ENCODE results near the gene UCN2.
A peak's percentile ranks its signal among the peaks of the same experiment; 100 is the strongest.

The UCN2 gene, protein sequence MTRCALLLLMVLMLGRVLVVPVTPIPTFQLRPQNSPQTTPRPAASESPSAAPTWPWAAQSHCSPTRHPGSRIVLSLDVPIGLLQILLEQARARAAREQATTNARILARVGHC

GRCh38 chr3:48563382-48563918 lies at the start of gene UCN2:
Gene UCN2, minus strand, starts transcription at chr3:48563781. Its CDS starts 657 bp downstream, at chr3:48563124.
- H3K4me1 Mint-ChIP-seq (ENCODE audit: low read depth): peaks cover 19% of the 10 kb centered on the region
- H3K27me3 Mint-ChIP-seq (ENCODE audit: low read depth): no peaks in the 10 kb centered on the region
- no peaks in the 10 kb centered on the region for H3K36me3 Mint-ChIP-seq (ENCODE audit: low read depth)
- no peaks in the 10 kb centered on the region for H3K9me3 Mint-ChIP-seq
- no peak within 1 kb of the TSS for H3K4me3 Mint-ChIP-seq
- DNase-seq (ENCODE audit: low spot score): no peak
- H3K27ac Mint-ChIP-seq: no peak within 1 kb of the TSS

GRCh38 chr3:48612309-48612708 lies 48.7 kb upstream of the UCN2 start:
- Mint-ChIP-seq H3K27me3 (ENCODE audit: low read depth) (no peaks in the 10 kb centered on the region), H3K4me3 (no peak overlapping the region), H3K4me1 (ENCODE audit: low read depth) (peaks cover 30% of the 10 kb centered on the region), H3K9me3 (peaks cover 8% of the 10 kb centered on the region), H3K36me3 (ENCODE audit: low read depth) (peaks cover 19% of the 10 kb centered on the region), H3K27ac (peak overlapping the region; percentile 20)
- DNase-seq (ENCODE audit: low spot score): no peak

DNA sequence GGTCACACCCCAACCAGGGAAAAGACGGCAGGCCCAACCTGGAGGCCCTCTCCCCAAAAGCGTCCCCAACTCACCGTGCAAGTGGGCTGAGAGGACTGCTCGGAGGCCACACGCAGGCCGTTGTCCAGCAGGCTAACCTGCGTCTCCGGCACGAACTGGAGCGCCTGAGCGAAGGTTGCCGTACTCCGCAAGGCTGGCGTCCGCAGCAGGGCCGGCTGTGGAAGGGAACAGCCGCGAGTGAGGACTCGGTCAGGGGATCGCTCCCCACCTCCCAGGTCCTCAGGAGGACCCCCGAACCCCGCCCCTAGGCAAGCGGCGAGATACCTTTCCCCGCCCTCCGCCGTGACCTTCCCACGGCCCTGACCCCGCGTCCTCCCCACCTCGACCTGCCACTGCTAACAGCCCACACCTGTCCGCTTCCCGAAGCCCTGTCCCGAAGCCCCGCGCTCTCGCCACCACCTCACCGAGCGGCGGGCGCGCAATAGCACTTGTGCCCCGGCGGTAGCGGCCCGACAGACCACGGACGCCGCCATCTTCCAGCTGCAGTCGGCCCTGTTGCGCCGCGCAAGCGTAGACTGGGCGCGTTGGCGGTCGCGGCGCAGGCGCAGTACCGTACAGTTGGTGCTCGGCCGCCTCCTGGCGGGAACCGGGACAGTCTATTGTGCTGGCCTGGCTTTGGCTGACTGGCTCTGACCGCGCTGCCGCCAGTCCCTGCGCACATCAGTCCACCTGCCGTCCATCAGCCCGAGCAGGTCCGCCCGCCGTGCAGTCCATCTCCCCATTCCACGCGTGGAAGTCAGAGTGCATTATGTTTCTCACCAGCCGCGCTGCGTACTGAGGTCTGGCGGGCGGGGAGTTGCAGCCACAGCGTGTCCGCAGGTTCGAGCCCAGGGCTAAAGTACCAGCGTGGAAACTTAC lies 45.8 kb upstream of the UCN2 start, which contains the start of gene UQCRC1:
Gene UQCRC1 (minus strand): TSS at position 559 of the 918 bp plus-strand sequence. CDS start 26 bp downstream, at position 533.
- peaks cover 30% of the 10 kb centered on the region for H3K4me1 Mint-ChIP-seq (ENCODE audit: low read depth)
- DNase-seq (ENCODE audit: low spot score): peak; percentile 95
- H3K27ac Mint-ChIP-seq: peak within 1 kb of the TSS; percentile 98
- H3K27me3 Mint-ChIP-seq (ENCODE audit: low read depth): no peaks in the 10 kb centered on the region
- H3K9me3 Mint-ChIP-seq: no peaks in the 10 kb centered on the region
- peak within 1 kb of the TSS; percentile 99 for H3K4me3 Mint-ChIP-seq
- peaks cover 34% of the 10 kb centered on the region for H3K36me3 Mint-ChIP-seq (ENCODE audit: low read depth)

DNA sequence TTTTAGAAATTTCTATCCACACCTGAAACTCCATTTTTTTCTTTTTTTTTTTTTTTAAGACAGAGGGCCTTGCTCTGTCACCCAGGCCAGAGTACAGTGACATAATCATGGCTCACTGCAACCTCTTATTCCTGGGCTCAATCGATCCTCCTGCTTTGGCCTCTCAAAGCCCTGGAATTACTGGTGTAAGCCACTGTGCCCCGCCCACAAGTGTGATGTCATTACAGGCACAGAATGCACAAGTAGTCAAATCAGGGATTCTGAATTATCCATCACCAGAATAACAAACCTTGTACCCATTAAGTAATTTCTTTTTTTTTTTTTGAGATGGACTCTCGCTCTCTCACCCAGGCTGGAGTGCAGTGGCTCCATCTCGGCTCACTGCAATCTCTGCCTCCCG lies 43.9 kb upstream of the UCN2 start:
- no peaks in the 10 kb centered on the region for H3K27me3 Mint-ChIP-seq (ENCODE audit: low read depth)
- H3K9me3 Mint-ChIP-seq: no peaks in the 10 kb centered on the region
- H3K36me3 Mint-ChIP-seq (ENCODE audit: low read depth): peaks cover 42% of the 10 kb centered on the region
- H3K4me1 Mint-ChIP-seq (ENCODE audit: low read depth): peaks cover 21% of the 10 kb centered on the region
- no peak overlapping the region for H3K4me3 Mint-ChIP-seq
- DNase-seq (ENCODE audit: low spot score): peak; percentile 15
- H3K27ac Mint-ChIP-seq: no peak overlapping the region

DNA sequence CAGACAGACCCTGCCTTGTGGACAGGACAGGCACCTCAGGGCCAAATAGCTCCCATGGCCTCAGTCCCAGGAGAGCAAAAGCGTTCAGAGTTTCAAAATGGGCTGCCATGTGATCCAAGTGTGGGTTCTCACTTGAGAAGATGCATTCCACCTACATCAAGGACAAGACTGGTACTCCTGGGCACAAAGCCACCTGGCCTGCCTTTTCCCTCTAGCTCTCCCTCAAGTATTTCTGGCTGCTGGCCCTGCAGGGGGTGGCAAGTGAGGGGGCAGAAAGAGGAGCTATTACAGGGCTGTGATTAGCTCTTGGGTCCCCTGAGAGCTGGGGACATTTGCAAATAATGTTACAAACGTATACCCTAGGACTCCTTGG lies 38.0 kb upstream of the UCN2 start:
- DNase-seq (ENCODE audit: low spot score): no peak
- H3K9me3 Mint-ChIP-seq: no peaks in the 10 kb centered on the region
- no peak overlapping the region for H3K4me3 Mint-ChIP-seq
- H3K4me1 Mint-ChIP-seq (ENCODE audit: low read depth): no peaks in the 10 kb centered on the region
- no peak overlapping the region for H3K27ac Mint-ChIP-seq
- H3K36me3 Mint-ChIP-seq (ENCODE audit: low read depth): peaks cover 42% of the 10 kb centered on the region
- no peaks in the 10 kb centered on the region for H3K27me3 Mint-ChIP-seq (ENCODE audit: low read depth)

GRCh38 chr3:48600711-48601621 lies 37.4 kb upstream of the UCN2 start:
- Mint-ChIP-seq H3K27ac (no peak overlapping the region), H3K36me3 (ENCODE audit: low read depth) (peaks cover 40% of the 10 kb centered on the region), H3K27me3 (ENCODE audit: low read depth) (peaks cover 3% of the 10 kb centered on the region), H3K4me1 (ENCODE audit: low read depth) (no peaks in the 10 kb centered on the region), H3K4me3 (no peak overlapping the region), H3K9me3 (no peaks in the 10 kb centered on the region)
- DNase-seq (ENCODE audit: low spot score): no peak

DNA sequence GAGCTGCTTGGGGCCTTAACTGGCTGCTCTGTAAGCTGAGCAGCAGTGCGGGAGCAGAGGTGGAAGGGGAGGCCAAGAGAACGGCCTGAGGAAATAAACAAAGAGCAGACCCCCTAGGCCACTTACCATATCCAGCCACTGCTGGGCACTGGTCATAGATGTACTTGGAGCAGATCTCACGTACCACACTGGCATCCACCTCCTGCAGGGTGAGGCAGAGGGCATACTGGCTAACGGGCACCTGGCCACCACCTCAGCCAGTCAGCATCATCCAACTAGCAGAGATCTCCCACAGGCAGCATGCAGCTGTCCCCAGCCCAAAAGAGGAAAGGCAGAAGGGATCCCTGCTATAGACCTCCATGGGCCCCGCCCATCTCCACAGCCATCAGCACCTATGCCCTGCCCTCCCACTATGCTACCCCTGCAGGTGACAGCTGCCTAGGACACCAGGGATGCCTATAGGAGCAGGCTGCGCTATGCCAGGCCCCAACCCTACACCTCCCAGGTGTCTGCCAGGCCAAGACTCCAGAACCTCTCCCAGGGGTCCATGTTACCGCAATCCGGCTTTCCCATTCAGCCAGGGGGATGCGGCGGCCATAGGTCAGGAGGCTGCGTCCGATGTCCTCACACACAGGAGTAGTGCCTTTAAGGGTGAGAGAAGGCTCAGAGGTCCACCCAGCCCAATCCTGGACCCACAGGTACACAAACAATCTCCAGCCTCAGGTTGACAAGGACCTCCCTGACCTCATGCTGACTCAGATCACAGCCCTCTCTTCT lies 36.1 kb upstream of the UCN2 start:
- Mint-ChIP-seq H3K4me1 (ENCODE audit: low read depth) (no peaks in the 10 kb centered on the region), H3K36me3 (ENCODE audit: low read depth) (peaks cover 30% of the 10 kb centered on the region), H3K9me3 (no peaks in the 10 kb centered on the region), H3K27ac (no peak overlapping the region), H3K4me3 (no peak overlapping the region), H3K27me3 (ENCODE audit: low read depth) (peaks cover 5% of the 10 kb centered on the region)
- no peak for DNase-seq (ENCODE audit: low spot score)

DNA sequence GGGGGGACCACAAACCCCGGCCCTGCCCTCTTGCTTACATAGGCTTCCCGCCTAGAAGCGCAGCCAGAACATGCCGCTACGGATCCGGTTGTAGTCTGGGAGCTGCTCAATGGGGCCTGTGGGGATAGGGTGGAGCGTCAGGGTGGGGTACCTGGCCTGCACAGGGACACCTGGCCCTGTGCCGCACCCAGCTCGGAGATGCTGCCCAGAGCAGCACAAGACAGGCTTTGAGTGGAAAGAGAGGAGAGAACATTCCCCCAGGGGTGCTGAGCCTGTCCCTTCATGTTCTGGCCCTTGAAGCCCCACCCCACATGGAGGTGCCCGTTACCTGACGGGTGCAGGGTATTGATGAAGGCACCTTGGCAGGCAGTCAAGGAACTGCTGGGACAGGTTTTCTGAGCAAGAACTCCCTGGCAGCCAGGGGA lies 35.5 kb upstream of the UCN2 start:
- H3K36me3 Mint-ChIP-seq (ENCODE audit: low read depth): peaks cover 25% of the 10 kb centered on the region
- peaks cover 11% of the 10 kb centered on the region for H3K27me3 Mint-ChIP-seq (ENCODE audit: low read depth)
- DNase-seq (ENCODE audit: low spot score): no peak
- no peaks in the 10 kb centered on the region for H3K9me3 Mint-ChIP-seq
- no peak overlapping the region for H3K4me3 Mint-ChIP-seq
- no peak overlapping the region for H3K27ac Mint-ChIP-seq
- no peaks in the 10 kb centered on the region for H3K4me1 Mint-ChIP-seq (ENCODE audit: low read depth)

DNA sequence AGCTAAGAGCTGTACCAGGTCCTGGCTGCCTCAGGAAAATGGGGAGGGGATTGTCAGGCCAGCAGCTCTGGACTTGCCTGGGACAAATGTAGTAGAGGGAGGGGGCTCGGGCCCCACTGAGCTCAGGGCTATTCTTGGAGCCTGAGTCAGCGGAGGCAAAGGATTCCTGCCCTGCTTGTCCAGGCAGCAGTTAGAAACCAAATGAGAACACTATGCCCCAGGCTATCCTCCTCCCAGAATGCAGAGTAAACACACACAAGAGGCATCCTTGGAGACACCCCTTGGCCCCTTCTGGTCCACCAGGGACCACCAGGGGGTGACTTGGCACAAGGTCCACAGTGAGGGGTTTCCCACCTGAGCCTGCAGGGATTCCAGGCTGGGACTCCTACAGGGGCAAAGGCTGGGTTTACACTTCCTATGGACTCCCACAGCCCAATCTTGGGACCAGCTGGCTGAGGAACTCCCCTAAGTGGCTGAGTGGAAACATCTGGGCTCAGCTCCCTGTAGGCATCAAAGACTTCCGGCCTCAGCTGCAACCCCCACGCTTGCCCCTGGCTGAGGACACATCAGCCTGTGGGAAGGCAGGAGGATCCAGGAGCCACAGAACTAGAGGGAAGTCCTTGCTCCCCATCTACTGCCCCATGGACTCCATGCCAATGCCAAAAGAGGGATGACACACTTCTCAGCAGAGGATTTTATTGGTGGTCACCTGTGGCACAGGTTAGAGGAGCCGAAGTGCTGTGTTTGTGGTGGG lies 34.9 kb upstream of the UCN2 start:
- H3K9me3 Mint-ChIP-seq: no peaks in the 10 kb centered on the region
- peaks cover 13% of the 10 kb centered on the region for H3K27me3 Mint-ChIP-seq (ENCODE audit: low read depth)
- no peak overlapping the region for H3K4me3 Mint-ChIP-seq
- H3K36me3 Mint-ChIP-seq (ENCODE audit: low read depth): peaks cover 20% of the 10 kb centered on the region
- DNase-seq (ENCODE audit: low spot score): no peak
- H3K27ac Mint-ChIP-seq: no peak overlapping the region
- no peaks in the 10 kb centered on the region for H3K4me1 Mint-ChIP-seq (ENCODE audit: low read depth)

- no peaks in the 10 kb centered on the region for H3K9me3 Mint-ChIP-seq
- peaks cover 13% of the 10 kb centered on the region for H3K27me3 Mint-ChIP-seq (ENCODE audit: low read depth)
- H3K36me3 Mint-ChIP-seq (ENCODE audit: low read depth): peaks cover 14% of the 10 kb centered on the region
- no peak for DNase-seq (ENCODE audit: low spot score)
- no peaks in the 10 kb centered on the region for H3K4me1 Mint-ChIP-seq (ENCODE audit: low read depth)
- H3K27ac Mint-ChIP-seq: no peak overlapping the region
- H3K4me3 Mint-ChIP-seq: no peak overlapping the region
Observed at GRCh38 chr3:48597408-48597800, 33.8 kb upstream of the UCN2 start.

DNA sequence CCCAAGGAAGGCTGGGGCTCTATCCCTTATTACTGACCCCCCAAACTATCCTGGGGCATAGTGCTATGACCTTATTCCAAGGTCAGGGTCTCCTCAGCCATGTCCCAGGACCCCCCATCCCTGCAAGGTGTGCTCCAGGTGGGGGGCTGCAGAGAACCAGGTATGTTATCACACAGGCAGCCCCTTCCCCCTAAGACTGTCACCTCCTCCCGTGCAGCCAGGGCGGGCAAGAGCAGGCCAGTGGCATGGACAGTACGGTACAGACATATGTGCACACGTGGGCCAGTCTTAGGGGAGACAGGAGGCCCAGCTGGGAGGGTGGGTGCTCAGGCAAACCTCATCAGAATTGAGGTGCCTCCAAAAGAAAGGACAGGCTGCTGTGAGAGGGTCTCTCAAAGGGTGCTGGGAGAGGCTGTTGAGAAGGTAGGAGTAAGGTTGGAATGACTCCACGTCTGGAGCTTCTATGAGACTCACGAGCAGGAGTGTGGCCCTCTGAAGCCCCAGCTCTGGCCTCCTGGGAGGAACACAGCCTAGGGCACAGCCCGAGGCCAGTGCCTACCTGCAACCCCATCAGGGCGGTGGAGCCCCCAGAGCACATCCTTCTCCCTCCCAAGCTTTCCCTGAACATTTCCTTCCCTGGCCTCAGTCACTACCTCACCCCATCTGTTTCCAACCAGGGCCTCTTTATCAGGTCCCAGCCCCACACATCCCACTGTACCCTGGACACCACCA lies 33.3 kb upstream of the UCN2 start:
- Mint-ChIP-seq H3K27ac (no peak overlapping the region), H3K4me3 (no peak overlapping the region), H3K36me3 (ENCODE audit: low read depth) (peaks cover 11% of the 10 kb centered on the region), H3K27me3 (ENCODE audit: low read depth) (peaks cover 13% of the 10 kb centered on the region), H3K4me1 (ENCODE audit: low read depth) (no peaks in the 10 kb centered on the region), H3K9me3 (no peaks in the 10 kb centered on the region)
- DNase-seq (ENCODE audit: low spot score): no peak

GRCh38 chr3:48596157-48596556 lies 32.6 kb upstream of the UCN2 start:
- no peak overlapping the region for H3K27ac Mint-ChIP-seq
- H3K27me3 Mint-ChIP-seq (ENCODE audit: low read depth): peaks cover 13% of the 10 kb centered on the region
- no peak overlapping the region for H3K4me3 Mint-ChIP-seq
- H3K4me1 Mint-ChIP-seq (ENCODE audit: low read depth): no peaks in the 10 kb centered on the region
- DNase-seq (ENCODE audit: low spot score): no peak
- H3K36me3 Mint-ChIP-seq (ENCODE audit: low read depth): peaks cover 9% of the 10 kb centered on the region
- no peaks in the 10 kb centered on the region for H3K9me3 Mint-ChIP-seq
